ENCODE results near the gene TSPAN14.
"Not testable (repeated sequence)": the region's sequence is repeated elsewhere in the genome, so short reads cannot be mapped to it uniquely, and the experiment has no call there.

Gene TSPAN14

DNA sequence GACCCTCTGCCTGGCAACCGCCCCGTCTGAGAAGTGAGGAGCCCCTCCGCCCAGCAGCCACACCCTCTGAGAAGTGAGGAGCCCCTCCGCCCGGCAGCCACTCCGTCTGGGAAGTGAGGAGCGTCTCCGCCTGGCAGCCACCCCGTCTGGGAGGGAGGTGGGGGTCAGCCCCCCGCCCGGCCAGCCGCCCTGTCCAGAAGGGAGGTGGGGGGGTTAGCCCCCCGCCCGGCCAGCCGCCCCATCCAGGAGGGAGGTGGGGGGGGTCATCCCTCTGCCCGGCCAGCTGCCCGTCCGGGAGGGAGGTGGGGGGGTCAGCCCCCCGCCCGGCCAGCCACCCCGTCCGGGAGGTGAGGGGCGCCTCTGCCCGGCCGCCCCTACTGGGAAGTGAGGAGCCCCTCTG, 79.9 kb downstream of the TSPAN14 start:
- H3K4me1 Mint-ChIP-seq (ENCODE audit: low read depth), result peaks cover 55% of the 10 kb centered on the region
- not testable (repeated sequence) for H3K27me3 Mint-ChIP-seq; H3K4me3 Mint-ChIP-seq; H3K9me3 Mint-ChIP-seq (ENCODE audit: low read depth); H3K27ac Mint-ChIP-seq; H3K36me3 Mint-ChIP-seq

DNA sequence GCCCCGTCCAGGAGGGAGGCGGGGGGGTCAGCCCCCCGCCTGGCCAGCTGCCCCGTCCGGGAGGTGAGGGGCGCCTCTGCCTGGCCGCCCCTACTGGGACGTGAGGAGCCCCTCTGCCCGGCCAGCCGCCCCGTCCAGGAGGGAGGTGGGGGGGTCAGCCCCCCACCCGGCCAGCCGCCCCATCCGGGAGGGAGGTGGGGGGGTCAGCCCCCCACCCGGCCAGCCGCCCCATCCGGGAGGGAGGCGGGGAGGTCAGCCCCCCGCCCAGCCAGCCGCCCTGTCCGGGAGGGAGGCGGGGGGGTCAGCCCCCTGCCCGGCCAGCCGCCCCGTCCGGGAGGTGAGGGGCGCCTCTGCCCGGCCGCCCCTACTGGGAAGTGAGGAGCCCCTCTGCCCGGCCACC, 80.5 kb downstream of the TSPAN14 start:
- not testable (repeated sequence) for H3K4me3 Mint-ChIP-seq; H3K27me3 Mint-ChIP-seq; H3K27ac Mint-ChIP-seq; H3K36me3 Mint-ChIP-seq; H3K9me3 Mint-ChIP-seq (ENCODE audit: low read depth)
- H3K4me1 Mint-ChIP-seq (ENCODE audit: low read depth), result peaks cover 49% of the 10 kb centered on the region

DNA sequence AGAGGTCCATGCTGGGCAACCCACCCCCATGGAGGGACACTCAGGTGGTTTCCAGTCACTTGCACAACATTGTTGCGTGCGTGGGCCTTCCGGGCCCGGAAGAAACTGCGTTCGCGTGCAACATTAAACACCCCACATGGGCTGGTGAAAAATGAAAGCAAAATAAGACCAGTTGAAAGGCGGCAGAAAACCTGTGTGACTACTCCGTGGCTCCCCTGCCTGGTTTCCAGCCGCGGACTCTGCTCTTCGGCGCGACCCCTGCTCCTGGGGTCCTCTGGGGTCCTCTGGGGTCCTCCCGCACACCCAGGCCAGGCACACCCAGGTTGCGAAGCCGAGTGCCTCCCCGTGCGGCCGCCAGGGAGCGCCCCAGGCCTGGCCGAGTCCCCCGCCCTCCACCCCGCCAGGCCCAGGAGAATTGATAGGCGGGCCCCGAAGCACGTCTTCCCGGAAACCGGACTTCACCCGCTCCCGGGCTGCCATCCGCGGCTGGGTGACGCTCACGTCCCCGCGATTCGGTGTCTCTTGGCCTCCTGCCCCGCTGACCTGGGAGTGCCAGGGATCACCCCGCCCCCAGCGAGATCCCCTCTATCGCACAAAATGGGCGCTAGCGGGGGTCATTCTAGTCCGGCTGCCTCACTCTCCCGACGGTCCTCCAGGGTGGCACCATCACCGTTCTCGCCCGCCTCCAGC, 81.7 kb downstream of the TSPAN14 start:
- H3K27ac Mint-ChIP-seq, result peak overlapping the region; percentile 100
- peak overlapping the region; percentile 94 for H3K4me3 Mint-ChIP-seq
- H3K27me3 Mint-ChIP-seq, result no peaks in the 10 kb centered on the region
- no peaks in the 10 kb centered on the region for H3K9me3 Mint-ChIP-seq (ENCODE audit: low read depth)
- H3K36me3 Mint-ChIP-seq, result peaks cover 7% of the 10 kb centered on the region
- peaks cover 39% of the 10 kb centered on the region for H3K4me1 Mint-ChIP-seq (ENCODE audit: low read depth)

DNA sequence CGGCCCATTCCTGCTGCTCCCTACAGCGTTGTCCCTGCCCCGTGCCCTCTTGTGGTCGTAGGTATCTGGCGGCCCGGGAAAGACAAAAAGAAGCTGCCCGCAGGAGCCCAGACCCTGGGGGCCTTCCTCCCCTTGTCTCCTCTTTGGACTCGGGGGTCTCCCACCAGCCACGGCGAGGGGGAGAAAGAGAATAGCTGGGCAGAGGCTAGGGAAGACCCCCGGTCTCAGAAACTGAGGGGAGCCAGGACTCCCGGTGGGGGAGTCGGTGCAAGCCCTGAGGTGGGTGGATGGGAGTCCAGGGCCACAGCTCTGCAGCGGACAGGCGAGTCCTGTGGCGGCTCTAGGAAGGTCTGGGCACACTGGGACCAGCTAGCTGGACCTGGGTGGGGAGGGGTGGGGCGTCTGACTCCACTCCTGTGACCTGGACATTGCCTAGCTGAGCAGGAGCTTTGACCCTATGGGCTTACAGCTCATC, 82.3 kb downstream of the TSPAN14 start:
- H3K9me3 Mint-ChIP-seq (ENCODE audit: low read depth), result no peaks in the 10 kb centered on the region
- H3K4me1 Mint-ChIP-seq (ENCODE audit: low read depth), result peaks cover 34% of the 10 kb centered on the region
- no peaks in the 10 kb centered on the region for H3K27me3 Mint-ChIP-seq
- H3K4me3 Mint-ChIP-seq, result peak overlapping the region; percentile 94
- peak overlapping the region; percentile 100 for H3K27ac Mint-ChIP-seq
- H3K36me3 Mint-ChIP-seq, result peaks cover 7% of the 10 kb centered on the region

DNA sequence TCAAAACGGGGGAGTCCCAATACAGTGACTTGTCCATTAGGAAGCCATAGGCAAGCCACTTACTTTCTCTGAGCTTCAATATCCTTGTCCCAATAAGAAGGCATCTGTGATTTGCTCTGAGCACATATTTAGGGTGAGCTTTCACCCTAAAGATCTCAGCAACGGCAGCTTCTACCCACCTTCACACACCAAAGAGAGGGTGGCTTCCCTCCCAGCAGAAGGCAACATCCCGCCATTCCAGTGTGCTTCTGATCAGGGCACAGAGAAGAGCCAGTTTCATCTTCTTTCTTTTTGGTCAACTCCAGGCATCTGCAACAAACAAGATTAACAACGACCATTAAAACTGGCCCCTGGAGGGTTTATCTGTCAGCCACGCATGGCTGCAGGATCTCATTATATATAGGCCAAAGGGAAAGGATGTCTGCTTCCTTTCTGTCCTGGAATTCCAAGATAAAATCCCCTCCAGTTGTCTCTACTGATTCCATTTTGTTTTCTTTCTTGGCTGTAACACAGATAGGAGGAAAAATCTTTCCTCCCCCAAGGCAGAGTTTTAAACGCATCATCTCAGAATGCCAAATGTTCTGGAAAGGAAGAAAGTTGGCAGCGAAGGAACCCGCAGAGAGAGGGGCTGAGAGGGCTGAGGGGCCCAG, 83.1 kb downstream of the TSPAN14 start:
- Mint-ChIP-seq H3K27ac (peak overlapping the region; percentile 100), H3K27me3 (no peaks in the 10 kb centered on the region), H3K36me3 (peaks cover 6% of the 10 kb centered on the region), H3K4me3 (peak overlapping the region; percentile 78), H3K9me3 (ENCODE audit: low read depth) (no peaks in the 10 kb centered on the region), H3K4me1 (ENCODE audit: low read depth) (peaks cover 26% of the 10 kb centered on the region)

DNA sequence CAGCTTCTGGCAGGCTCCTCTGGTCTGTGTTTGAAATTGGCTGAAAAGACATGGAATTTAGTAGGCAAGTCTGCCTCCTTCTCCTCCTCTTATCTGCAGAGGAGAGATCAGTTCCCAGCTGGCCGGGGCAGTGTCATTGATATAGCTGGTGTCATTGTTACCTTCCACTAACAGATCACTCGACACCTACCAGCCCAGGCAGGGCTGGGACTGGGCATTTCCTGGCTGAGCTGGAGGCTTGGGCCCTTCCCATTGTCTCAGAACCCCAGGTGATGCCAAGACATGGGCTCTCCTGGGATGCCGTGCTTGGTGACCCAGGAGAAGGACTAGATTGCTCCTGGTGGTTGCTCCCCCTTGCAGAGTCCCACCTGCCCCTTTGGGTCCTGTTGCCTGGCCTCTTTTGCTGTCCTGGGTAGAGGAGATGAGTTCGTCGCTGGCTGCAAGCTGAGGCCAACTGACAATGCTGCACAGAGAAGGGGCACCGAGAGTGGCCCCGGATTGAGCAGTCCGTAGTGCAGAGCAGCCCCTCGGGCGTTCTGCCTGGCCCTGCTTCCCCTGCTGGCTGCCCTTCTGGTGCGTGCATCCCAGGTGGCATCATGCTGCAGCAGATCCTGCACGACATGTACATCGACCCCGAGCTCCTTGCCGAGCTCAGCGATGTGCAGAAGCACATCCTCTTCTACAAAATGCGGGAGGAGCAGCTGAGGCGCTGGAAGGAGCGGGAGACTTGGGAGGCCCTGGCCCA, 83.8 kb downstream of the TSPAN14 start, which contains the start of gene SH2D4B:
Gene SH2D4B, plus strand, starts transcription at position 167 of the 745 bp plus-strand sequence. Its CDS starts 430 bp downstream, at position 597.
- peak within 1 kb of the TSS; percentile 100 for H3K27ac Mint-ChIP-seq
- peaks cover 3% of the 10 kb centered on the region for H3K36me3 Mint-ChIP-seq
- H3K9me3 Mint-ChIP-seq (ENCODE audit: low read depth), result no peaks in the 10 kb centered on the region
- H3K4me1 Mint-ChIP-seq (ENCODE audit: low read depth), result peaks cover 19% of the 10 kb centered on the region
- no peaks in the 10 kb centered on the region for H3K27me3 Mint-ChIP-seq
- H3K4me3 Mint-ChIP-seq, result peak within 1 kb of the TSS; percentile 78

DNA sequence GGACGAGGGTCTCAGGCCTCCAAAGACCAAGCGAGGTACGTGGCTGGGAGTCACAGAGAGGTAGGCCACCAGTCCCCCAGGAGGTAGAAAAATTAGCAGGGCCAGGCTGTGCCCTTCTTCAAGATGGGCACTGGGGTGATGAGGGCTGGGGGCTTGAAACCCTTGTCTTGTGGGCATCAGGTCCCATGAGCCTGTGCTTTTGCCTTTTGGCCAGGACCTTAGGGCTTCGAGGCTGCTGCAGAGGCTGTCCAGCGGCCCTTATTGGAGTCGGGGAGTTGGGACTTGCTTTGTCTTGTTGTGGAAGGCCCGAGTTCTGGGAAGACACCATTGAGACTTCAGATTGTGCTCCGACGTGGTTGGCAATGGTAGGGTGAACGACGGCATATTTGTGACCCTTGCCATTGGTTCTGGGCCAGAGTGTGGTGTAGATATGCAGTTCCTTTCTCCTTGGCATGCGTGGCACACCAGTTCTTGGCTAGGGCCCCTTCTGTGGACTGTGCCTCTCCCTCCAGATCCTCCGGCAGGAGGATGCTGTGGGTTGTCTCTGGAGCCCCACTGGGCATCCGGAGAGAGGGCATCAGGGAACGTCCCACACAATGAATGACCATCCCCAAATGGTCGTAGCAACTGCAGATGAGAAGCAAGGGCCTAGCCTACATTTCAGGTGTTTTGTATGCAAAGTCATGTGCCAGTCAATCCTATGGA, 84.5 kb downstream of the TSPAN14 start:
- Mint-ChIP-seq H3K9me3 (ENCODE audit: low read depth) (no peaks in the 10 kb centered on the region), H3K36me3 (peaks cover 3% of the 10 kb centered on the region), H3K27ac (no peak overlapping the region), H3K27me3 (no peaks in the 10 kb centered on the region), H3K4me3 (no peak overlapping the region), H3K4me1 (ENCODE audit: low read depth) (peaks cover 17% of the 10 kb centered on the region)

DNA sequence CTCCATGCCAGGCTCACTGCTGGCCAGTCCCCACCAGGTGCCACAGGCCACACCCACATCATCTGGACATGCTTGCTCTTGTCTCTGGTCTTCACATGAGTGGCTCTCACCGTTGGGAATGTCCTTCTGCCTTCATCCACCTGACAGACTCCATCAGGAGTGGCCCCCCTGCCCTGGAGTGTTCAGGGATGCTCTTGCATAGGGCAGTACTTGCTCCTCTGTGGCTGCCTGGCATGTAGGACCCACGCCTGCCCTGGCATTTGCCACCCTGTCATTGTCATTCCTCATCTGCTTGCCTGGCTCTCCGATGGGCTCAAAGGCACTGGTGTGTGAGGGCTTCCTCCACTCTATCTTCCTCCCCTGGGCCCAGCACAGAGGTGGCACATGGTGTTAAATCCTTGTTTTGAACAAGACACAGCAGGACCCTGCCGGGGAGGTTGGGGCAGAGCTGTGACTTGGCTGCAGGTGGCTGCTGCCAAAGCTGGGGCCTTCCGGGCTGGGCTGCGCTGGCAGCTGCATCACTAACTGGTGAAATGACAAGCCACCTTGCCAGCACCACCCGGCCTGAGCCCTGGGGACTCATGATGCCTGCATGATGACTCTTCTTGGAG, 85.4 kb downstream of the TSPAN14 start:
- H3K27ac Mint-ChIP-seq, result no peak overlapping the region
- H3K4me1 Mint-ChIP-seq (ENCODE audit: low read depth), result peaks cover 17% of the 10 kb centered on the region
- no peaks in the 10 kb centered on the region for H3K9me3 Mint-ChIP-seq (ENCODE audit: low read depth)
- H3K36me3 Mint-ChIP-seq, result peaks cover 3% of the 10 kb centered on the region
- H3K27me3 Mint-ChIP-seq, result no peaks in the 10 kb centered on the region
- H3K4me3 Mint-ChIP-seq, result no peak overlapping the region

DNA sequence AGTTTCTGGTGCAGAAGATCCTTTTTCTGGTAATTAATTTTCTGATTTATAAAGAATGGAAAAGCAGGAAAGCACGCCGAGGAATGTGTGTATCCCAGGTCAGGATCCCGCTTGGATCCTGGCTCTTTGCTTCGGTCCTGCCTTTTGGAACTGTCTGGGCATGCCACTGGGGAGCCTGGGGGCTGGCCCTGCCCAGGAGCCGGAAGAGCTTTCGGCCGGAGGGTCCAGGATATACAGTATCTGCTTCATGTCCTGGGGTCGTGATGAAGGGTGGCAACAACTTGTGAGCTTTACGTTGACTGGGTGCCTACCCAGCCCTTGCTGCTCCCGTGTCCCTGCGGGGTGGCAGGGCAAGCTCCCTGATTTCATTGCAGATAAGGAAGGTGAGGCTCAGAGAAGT, 86.0 kb downstream of the TSPAN14 start:
- H3K36me3 Mint-ChIP-seq, result peaks cover 3% of the 10 kb centered on the region
- H3K4me3 Mint-ChIP-seq, result no peak overlapping the region
- H3K27ac Mint-ChIP-seq, result no peak overlapping the region
- H3K4me1 Mint-ChIP-seq (ENCODE audit: low read depth), result peaks cover 17% of the 10 kb centered on the region
- no peaks in the 10 kb centered on the region for H3K27me3 Mint-ChIP-seq
- no peaks in the 10 kb centered on the region for H3K9me3 Mint-ChIP-seq (ENCODE audit: low read depth)

DNA sequence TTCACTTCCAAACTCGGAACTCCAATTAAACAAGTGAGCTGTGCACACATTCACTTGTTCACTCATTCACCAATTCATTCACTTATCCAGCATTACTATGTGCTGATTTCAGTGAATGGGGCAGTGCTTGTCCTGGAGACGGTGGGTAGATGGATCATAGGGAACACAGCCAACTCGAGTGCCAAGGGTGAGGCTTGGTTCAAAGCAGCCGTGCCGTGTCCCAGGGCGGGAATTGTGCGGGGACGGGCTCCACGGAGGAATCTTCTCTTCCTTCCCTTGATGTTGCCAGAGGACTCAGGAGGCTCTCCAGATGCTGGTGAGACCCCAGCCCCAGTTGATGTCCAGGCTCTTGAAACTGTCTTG, 86.5 kb downstream of the TSPAN14 start:
- Mint-ChIP-seq H3K9me3 (ENCODE audit: low read depth) (no peaks in the 10 kb centered on the region), H3K4me1 (ENCODE audit: low read depth) (peaks cover 14% of the 10 kb centered on the region), H3K36me3 (peaks cover 3% of the 10 kb centered on the region), H3K27ac (no peak overlapping the region), H3K4me3 (no peak overlapping the region), H3K27me3 (no peaks in the 10 kb centered on the region)

DNA sequence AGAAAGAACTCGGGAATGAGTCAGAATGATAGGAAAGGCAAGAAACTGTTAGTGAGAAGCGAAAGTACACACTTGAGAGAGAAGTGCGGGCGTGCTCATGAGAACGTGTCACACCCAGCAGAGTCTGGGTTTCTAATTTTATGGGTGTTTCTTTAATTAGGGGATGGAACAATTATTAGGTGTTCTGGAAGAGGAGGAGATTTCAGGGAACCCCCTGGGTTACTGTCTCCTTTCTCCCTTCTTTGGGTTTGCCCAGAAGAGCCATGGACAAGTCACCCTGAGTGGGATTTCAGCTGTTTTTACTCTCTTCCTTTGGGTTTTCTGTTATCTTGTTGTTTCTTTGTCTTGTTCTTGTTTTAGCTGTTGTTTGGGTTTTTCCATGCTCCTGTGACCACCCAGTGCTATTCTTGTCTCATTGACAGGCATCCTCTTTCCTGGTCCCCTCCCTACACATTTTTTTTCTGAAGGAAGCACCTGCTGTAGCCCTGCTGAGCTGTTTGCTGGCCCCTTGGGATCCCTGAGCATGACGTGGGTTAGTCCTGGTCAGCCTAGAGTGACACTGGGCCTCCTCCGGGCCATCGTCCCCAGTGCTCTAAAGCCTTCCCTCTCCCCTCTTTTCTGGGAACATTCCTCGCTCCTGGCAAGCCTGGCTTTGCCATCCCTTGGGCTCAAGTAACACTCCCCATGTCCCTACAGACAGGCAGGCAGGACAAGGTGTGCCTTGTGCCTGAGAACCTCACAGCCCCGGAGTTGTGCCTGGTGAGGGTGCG, 87.1 kb downstream of the TSPAN14 start:
- Mint-ChIP-seq H3K27me3 (no peaks in the 10 kb centered on the region), H3K9me3 (ENCODE audit: low read depth) (no peaks in the 10 kb centered on the region), H3K4me3 (no peak overlapping the region), H3K4me1 (ENCODE audit: low read depth) (peaks cover 11% of the 10 kb centered on the region), H3K27ac (no peak overlapping the region), H3K36me3 (peaks cover 3% of the 10 kb centered on the region)

DNA sequence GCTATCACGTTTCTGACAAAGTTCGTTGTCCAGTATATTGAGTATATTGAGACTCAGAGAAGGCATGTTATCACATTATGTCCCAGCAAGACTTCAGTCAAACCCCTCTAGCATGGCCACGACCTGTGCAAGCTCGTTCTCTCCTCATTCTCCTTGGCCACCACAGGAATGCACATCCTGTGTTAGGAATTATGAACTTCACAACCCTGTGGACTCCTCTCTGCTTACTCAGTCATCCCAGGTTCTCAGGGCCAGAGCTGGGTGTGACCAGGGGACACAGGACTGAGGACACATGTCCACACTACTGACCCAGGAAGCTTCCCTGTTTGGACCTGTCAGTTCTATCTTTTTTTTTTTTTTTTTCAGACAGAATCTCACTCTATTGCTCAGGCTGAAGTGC, 87.9 kb downstream of the TSPAN14 start:
- peaks cover 3% of the 10 kb centered on the region for H3K36me3 Mint-ChIP-seq
- H3K4me3 Mint-ChIP-seq, result no peak overlapping the region
- no peaks in the 10 kb centered on the region for H3K9me3 Mint-ChIP-seq (ENCODE audit: low read depth)
- no peaks in the 10 kb centered on the region for H3K27me3 Mint-ChIP-seq
- peaks cover 4% of the 10 kb centered on the region for H3K4me1 Mint-ChIP-seq (ENCODE audit: low read depth)
- H3K27ac Mint-ChIP-seq, result no peak overlapping the region

DNA sequence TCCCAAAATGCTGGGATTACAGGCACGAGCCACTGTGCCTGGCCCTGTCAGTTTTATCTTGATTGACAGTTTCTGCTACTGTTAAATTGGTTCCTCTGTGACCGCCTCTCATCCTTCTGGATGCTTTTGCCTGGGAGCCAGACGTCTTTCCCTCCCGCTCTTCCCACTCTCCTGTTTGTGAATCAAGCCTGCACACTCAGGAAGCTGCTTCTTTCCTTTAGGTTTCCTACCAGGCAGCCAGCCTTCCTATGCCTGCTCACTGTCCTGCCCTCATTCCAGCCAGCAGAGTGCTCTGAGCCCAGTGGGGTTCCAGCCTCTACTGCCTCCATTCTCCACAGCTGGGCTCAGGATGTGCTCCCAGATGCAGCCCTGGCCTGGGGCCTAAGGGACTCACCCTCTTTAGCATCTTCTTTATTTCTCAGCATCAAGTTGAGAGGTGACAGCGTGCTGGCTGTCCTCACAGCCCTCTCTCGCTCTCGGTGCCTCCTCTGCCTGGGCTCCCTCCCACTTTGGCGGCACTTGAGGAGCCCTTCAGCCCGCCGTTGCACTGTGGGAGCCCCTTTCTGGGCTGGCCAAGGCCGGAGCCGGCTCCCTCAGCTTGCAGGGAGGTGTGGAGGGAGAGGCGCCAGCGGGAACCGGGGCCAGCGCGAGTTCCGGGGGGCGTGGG, 88.7 kb downstream of the TSPAN14 start:
- H3K4me3 Mint-ChIP-seq, result no peak overlapping the region
- no peaks in the 10 kb centered on the region for H3K9me3 Mint-ChIP-seq (ENCODE audit: low read depth)
- no peaks in the 10 kb centered on the region for H3K27me3 Mint-ChIP-seq
- no peak overlapping the region for H3K27ac Mint-ChIP-seq
- peaks cover 2% of the 10 kb centered on the region for H3K4me1 Mint-ChIP-seq (ENCODE audit: low read depth)
- H3K36me3 Mint-ChIP-seq, result peaks cover 3% of the 10 kb centered on the region

DNA sequence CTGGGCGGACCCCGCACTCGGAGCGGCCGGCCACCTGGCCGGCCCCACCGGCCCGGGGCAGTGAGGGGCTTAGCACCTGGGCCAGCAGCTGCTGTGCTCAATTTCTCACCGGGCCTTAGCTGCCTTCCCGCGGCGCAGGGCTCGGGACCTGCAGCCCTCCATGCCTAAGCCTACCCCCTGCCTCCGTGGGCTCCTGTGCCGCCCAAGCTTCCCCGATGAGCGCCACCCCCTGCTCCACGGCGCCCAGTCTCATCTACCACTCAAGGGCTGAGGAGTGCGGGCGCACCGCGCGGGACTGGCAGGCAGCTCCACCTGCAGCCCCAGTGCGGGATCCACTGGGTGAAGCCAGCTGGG, 89.2 kb downstream of the TSPAN14 start:
- H3K4me3 Mint-ChIP-seq; H3K27ac Mint-ChIP-seq; H3K9me3 Mint-ChIP-seq (ENCODE audit: low read depth); H3K27me3 Mint-ChIP-seq; H3K36me3 Mint-ChIP-seq; H3K4me1 Mint-ChIP-seq (ENCODE audit: low read depth): not testable (repeated sequence)

Data from activated naive CD8-positive, alpha-beta T cell (primary cell).